ENCODE measurements around the gene PLXNA2.

PLXNA2 gene

DNA sequence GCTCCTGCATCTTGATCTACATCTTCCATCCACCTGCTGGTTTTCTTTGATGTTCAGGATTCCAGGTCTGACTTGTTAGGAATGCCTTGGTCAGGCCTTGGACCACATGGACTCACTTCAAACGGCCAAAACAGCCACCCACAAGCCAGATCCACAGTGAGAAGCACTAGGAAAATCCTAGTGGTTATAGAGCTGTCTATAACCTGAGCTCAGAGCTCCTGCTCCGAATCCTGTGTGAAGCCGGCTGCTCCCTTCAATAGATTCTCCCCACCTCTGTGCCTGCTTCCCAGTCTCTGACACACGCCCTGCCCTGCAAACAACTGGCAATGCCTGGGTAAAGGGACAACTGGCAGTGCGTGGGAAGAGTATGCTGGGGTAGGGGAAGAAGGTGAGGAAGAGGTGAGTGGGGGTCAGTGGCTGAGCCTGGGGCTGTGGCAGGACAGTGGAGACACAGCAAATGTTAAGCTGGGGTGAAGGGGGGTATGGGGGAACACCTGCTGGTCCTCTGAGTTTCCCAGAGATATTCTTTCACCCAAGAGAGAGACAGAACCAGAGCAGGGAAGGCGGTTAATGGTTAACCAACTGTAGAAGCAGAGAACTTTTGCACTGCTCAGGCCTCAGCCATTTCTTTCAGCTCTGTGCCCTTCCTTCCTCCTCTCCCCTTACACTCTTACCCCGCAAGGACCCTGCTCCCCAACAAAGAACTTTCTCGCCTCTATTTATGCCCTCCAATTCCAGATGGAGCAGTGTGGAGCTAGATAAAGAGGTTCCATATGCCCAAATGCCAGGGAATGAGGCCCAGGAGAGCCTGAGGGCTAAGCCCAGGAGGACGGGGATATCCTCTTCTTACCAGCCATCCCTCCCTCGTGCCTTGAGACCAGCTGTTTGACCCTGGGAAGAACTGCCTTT is 4.5 kb downstream of the PLXNA2 start:
- DNase-seq = no peak

DNA sequence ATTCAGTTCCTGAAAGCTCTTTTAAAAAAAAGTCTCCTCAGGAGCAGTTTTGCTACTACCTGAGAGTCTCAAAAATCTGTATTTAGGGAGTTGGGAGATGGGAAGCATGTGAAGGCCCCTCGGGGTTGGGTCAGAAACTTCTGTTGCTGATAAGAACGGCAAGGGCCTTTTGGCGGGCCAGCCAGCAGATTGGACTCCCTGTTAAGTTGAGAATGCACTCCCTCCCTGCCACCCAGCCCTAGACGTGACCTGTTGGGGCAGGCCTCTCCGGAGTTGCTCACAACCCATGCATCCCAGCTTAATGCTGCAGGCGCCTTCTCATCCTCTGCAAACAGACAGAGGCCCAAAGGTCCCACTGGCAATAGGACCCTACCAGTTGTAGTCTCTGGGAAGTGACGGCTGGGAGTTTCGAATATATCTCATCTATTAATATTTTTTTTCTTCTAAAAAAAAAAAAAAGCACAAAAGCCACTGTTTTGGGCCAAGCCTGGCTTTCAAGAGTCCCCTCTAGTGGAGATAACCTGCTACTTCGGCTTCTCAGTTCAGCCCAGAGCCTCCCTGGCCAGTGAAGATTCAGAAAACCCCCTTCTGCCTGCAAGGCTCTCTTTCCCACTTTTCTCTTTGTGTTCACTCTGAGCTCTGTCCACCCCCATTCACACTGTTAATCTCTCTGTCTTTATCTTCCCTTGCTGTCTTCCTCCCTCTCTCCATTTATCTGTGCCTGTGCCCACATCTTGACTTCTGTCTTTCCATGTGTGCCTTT is 5.3 kb downstream of the PLXNA2 start:
- DNase-seq = no peak

DNA sequence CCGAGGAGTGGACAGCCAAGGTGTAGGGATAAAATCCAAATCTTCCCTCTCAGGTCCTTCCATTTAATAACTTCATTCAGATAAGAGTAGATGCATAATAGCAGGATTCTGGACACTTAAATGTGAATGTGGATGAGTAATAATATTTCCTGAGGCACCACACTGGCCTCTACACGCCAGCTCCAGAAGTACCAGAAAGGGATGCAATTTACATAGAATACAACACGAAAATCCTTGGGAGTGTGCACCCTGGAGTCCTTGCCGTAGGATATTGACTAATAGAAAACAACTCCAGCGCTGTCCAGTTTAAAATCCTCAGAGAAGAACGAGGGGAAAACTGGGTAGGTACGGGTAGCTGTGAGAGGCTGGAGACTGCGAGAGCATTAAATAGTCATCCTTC is 6.9 kb downstream of the PLXNA2 start:
- no peak for DNase-seq

DNA sequence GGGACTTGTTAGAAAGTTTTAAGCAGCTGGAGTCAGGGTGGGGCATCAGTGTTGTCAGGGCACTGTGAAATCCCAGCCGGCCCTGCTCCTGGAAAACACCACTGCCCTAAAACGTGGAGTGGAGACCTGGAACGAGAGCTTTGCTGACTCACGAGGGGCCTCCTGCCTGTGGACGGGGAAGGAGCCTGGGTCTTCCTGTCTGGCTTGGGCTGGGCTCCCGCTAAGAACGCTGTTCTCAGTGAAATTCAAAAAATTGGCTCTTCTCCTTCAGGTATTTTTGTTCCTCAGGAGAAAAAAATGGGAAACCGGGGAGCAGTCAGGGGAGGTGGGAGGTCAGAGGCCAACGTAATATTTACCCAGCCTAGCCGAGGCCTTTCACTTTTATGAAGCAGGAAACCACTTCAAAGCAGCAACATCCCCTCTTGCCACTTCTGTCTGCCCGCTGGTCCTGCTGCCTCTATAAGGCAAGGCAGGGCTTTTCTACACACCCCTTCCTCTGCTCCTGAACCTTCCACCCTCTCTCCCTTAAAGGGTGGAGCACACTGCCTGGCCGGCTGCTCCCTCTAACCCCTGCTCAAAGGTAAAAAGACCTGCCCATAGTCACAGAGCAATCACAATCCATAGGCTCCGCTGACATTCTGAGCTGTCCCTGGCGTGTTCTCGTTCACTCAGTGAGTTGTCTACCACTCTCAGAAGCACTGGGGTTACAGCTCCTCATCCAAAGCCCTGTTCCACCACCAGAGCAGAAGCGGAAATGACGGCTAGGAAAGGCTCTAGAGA is 8.0 kb downstream of the PLXNA2 start:
- DNase-seq = no peak

DNA sequence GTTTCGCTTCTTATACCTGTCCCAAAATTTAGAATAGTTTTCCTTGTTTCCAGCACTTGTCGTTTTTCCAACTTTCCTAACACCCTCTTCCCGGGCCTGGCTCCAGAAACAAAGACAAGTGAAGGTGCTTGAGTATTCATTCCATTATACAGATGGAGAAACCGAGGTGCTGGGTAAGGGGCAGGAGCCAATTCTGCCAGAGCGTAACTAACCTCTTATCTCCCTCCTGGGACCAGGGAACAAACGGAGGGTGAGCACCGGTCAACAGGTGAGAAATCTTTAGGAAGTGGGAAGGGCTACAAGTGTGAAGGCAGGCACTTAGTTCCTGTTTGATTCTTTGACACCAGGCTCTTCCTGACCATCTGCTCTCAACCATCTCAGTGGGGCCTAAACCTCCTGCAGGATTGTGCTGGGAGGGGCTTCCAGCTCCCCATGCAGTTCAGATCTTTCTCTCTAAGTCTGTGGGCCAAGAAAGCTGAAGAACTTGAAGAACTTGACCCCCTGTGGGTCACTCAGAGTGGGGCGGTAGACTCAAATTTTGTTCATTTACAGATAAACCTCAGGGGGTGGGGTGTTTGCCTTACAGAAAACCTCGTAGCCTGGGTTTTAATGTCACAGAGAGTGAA is 8.7 kb downstream of the PLXNA2 start:
- no peak for DNase-seq

DNA sequence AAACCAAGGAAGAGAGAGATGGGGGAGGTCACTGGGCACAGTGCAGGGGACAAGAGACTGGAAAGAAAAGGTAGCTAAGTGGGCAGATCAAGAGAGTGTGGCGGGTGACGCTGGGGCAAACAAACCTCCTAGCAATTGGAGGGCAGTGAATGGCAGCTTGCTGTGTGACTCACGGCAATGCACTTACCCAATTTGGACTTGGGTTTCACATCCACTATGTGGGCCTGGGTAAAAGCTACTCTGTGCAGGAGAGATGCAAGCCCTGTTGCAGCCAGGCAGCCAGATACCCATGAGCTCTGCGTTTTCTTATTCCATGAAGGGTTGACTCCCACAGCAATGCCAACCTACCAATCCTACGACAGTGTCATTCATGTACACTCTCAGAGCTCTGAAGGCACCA is 9.5 kb downstream of the PLXNA2 start:
- no peak for DNase-seq

DNA sequence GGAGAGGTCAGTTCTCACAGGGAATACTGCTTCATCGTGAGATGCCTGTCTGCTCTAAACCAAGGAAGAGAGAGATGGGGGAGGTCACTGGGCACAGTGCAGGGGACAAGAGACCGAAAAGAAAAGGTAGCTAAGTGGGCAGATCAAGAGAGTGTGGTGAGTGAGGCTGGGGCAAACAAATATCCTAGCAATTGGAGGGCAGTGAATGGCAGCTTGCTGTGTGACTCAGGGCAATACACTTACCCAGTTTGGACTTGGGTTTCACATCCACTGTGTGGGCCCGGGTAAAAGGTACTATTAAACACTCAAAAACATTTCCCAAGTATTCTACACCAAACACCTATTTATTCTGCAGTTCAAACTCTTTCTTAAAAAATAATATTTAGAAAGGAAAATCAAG is 10.2 kb downstream of the PLXNA2 start:
- no peak for DNase-seq

DNA sequence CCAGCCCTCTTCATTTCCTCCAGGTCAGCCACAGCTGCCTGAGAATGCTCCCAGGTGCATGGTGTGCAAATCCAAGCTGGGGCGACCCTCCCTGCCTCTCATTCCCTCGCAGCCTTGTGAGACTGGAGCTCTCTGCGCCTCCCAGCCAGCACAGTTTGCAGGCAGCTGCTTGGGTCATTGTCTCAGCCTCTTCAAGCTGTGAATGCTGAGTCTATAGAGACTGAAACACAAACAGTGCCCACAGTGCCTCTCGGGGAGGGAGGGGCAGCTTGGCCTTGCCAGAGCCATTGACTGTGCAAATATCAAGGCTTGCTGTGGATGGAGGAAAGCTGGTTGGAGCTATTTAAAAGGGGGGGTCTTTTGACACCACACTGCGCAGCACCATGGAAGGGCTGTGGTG is 10.6 kb downstream of the PLXNA2 start:
- no peak for DNase-seq

DNA sequence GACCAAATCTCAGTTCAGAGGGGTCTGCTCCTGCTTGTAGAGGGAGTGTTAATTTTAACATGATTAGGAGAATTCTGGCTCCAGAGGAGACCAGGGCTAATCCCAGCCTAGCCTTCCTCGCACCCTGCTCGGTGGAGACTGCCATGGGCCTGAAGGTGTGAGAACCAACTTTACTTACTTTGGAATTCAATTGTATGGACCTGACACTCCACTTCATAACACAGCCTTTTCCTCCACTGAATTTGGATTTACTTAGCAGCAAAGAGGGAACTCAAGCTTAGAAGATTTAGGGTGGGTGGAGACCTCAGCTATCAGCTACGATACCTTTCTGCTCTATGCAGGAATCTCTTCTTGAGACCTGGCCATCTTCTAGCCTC is 11.5 kb downstream of the PLXNA2 start:
- no peak for DNase-seq

DNA sequence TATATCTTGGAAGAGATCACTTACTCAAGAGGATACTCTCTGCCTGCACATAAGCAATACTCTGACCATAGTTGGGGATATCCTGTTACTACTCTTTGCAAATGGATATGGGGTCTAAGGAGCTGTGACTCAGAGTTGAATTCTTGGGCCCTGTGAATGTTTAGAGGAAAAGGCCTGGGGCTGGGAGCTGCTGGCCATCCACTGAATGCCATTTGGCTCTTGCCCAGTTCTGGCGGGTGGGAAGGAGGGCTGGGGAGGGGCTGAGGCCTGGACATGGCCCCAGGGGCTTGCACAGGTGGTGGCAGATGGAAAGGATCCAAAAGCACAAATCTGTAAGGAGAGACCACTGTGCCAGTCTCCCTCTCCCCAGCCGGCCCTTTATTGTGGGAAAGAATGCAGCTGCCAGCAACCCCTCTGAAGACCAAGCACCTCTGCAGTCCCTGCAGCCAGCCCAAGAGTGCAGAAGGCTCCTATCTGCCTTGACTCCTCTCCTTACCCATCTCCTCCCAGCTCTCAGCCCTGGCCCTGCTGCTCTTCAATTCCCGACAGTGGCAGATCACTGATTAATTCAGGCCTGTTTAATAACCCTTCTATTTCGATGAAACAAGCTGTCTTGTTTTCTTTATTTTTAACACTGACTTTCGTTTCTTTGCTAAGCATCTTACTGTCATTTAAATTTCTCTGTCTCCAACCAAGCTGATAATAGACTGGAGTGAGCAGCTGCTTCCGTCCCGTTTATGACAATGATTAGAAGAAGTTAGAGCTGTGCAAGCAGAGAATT is 12.1 kb downstream of the PLXNA2 start:
- DNase-seq = no peak

DNA sequence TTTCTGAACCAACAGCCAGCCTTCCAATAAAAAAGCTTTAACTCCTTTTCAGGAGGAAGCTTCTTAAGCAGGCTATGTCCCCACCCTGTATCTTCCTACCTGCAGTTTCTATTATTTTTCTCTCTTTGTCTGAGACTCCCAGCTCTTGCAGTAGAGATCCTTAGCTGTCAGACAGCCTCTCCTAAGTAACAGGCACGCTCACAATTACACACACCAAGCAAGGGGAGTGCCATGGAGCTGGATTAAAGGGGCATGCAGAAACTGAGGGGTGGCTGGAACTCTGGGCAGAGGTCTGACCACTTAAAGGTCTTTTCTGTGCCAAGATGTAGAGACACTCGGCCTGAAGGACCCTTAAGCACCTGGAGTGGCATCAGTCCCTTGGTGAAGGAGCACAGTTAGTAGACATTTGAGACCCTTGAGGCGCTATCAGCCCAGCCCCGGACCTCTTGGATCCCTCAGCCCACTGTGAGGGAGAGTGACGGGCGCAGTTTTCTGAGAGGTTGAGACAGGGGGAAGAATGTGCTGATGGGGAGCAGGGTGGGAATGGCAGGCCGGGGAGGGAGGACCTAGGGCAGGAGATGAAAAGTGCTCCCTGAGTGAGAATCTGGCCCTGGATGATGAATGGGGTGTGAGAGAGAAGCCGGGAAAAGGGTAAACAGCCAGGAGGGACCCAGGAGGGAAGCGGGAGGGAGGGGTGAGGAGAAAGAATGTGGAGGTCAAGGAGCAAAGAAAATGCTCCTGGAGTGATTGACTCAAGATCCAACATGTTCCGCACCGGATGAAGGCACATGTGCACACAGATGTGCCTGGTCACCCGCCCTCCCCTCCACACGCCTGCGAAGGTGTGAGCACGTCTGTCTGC is 13.3 kb downstream of the PLXNA2 start:
- DNase-seq = no peak

DNA sequence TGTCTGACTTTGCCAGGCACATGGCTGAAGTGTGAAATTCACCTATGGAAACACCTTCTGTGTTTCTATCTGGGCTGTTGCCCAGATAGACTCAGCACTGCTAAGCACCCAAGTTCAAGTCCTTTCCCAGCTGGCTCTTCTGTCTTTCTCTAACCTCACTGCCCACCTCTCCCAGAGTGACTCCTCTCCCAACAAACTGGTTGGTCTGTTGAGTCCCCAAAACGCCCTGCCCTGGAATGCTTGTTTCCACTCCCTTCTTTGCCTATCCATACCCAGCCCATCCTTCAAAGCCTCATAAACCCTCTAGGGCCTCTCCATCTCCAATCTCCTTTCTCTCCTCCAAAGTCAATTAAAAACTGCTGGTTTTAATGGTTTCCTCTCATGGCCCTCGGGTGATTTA is 15.6 kb downstream of the PLXNA2 start:
- DNase-seq = no peak

DNA sequence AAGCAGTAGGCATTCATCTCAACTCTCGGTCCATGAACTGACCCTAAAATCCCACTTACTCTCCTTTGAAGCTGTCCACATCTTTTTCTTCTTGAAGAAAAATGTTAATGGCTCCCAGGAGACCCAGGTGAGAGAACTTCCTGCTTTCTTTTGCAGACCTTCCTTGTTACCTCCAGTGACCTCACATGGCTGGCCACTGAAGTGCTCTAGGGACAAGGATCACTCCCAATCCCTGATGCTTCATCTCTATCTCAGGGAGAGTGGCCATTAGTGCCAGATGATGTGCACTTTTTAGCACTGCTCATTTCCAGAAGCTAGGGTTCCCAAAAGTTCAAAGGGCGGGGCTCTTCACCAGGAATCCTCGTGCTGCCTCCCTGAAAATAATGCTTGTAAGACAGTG is 16.2 kb downstream of the PLXNA2 start:
- DNase-seq = no peak

DNA sequence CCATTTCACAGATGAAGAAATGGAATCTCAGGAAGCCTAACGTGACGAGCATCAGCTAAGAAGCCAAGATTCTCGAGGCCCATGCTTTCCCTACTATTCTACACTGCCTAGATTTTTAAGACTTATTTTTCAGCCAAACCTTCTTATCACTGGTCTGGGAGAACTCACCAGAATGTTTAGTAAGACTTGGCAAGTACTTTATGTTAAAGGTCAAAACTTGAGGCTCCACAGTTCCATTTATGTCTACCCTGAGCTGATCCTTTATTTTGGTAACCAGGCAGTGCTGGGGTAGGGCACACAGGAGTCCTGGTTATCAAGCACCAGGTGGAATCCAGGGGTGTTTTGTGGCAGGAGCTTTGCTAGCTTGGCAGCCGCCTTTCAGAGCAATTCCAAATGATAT is 16.8 kb downstream of the PLXNA2 start:
- no peak for DNase-seq

DNA sequence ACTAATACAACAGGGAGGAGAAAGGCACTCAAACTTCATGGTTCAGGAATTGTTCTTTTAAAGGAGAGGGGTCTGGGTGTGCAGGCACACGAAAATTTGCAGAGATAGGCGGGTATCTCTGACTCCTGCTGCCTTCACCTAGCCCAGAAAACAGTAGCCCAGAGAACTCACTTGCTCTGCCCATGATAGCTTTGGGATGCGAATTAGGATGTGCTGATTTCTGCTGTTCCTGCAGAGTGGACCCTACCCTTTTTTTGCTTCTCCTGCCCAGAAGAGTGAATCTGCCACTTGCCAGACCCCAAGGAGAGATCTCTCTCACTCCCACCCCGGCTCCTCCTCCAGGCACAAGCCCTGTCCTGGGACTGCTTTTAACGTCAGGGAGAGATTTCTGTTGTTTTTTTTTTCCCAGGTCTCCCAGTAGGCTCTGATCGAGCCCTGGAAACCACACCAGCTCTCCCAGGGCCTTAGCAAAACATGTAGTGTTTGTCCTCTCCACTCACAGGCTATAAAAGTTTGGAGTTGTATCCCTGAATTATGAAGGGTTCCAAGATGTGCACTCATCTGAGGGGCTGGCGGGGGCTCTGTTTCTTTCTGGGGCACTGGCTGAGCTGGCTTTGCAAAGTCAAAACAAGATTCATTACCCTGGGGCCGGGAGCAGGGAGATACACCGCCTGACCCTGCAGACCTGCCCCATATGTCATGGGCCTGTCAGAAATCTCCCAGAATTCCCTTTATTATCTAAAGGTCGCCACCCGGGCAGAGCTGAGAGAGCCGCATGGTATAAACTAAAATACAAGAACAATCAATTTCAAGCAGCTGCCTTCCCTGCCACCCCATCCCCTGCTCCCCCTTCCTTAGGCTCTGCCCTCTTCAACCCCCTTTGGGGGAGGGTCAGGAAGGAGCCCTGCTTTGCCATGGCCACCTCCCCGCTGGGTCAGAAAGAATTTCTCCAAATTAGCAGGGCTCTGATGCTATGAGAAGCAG is 17.9 kb downstream of the PLXNA2 start:
- DNase-seq = no peak

DNA sequence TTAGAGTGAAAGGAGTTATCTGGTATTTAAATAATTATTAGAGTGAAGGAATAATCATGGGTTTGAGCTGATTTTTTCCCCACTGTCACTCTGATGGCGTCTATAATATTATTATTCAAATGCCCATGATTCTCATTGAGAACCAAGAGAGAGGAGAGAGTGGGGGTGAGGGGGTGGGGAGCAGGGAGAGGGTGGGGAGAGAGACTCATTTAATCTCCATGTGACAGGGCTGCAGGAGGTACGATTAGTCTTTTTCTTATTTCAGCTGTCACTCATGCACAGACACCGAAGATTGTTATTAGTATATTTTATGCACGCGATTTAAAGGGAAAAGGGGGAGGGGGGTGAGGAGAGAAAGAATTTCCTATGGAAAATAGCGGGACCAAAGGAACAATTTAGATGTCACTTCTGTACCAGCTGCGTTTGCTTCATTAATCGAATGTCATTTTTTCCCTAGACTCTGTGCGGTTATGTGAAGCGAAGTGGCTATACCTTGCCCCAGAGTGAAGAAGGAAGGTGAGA is 19.9 kb downstream of the PLXNA2 start:
- DNase-seq = no peak

DNA sequence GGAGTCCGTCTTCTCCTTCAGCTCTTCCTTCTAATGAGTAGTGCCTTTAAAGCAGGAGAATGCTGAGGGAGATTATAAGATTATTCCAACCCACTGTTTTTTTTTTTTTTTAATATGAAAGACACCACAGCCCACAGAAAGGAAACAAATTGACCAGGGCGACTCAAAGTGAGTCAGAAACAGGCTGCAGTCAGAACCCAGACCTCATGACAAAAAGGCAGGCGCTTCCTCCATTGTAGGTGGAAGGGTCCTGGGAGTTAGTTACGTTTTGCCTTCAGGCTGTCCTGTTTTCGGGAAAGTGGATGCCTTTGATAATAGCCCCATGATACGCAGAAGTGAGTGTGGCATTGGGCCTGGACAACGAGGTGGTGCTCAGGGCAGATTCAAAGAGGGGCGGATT is 21.0 kb downstream of the PLXNA2 start:
- DNase-seq = no peak

DNA sequence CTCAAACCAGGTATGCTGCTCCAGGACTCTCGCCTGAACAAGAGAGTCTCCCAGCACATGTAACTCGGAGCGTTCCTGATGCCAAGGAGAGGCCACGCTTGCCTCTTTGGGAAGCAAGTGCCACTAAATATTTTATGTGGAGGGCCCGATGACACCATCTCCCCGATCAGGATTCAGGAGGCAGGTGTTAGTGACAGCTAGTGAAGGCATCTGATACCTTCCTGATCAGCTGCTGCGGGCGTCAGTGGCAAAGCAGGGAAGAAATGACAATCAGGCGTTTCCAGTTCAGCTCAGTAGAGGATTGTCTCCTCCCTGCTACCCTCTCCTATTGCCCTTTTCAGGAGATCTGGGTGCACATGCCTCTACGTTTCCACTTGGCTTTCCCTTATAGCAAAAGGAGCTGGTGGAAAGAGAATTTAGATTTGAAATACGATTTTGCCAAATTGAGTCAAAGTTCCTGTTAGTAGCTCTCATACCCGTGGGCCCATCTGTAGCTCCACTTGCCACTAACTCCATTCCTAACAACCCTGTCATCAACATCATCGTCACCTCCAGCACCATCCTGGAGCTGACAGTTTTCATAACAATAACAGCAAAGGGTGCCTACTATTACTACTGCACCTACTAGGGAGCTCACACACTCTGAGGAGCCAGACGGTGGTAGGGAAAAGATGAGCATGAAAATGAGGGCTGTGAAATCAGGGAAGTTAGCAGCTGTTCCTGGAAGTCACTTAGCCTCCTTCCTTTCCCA is 21.6 kb downstream of the PLXNA2 start:
- DNase-seq = no peak

DNA sequence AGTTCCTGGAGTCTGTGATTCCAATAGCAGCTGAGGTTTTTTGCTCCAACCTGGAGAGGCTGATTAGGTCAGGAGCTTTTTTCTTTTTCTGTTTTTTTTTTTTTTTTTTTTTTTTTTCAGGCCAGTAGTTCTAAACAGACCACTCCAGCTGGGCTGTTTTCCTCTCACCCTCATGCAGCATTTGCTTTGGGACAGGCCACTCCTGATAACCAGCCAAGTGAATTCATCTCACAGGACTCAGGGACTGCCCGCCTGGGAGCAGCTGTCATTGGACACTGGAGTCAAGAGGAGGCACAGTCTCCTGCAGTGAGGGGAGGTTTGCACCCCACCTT is 22.9 kb downstream of the PLXNA2 start:
- no peak for DNase-seq

All from GF-D8 (cell line).